Caco-2 (cell line): ENCODE data around the gene OTOG. TPM values are rescaled to one million over a fixed set of nuclear protein-coding genes. Genes with fewer than 3 reads are reported as not detected.

Source experiments
- BruUV-seq: library from RNA; stranded (reverse); fragments of 400-500 nt; replicated peaks from 2 replicates; lab custom pipeline; 2021; lab: Mats Ljungman, UMichigan
- CTCF ChIA-PET: fragments of 300-600 bp; sonication (Branson Sonifier 250); formaldehyde crosslinking; loops from one replicate; lab custom pipeline; 2022; ENCODE audit warnings: antibody characterized with exemption; lab: Charles Lee
- POLR2A ChIA-PET: fragments of 300-600 bp; sonication (Branson Sonifier 250); formaldehyde crosslinking; loops from one replicate; lab custom pipeline; 2022; ENCODE audit warnings: antibody characterized with exemption; lab: Charles Lee
- DNase-seq, 2 experiments: peaks; one replicate each; pipeline versions ENCODE4 v3.0.0 to v3.0.0-alpha.2; 2020 to 2022
- H3K27me3 ChIP-seq: replicated peaks from 2 replicates; pipeline ENCODE4 v1.6.0; 2011; ENCODE audit warnings: low read length; ENCODE audit not compliant: control insufficient read depth, insufficient read depth
- H3K36me3 ChIP-seq: 2 replicates; pipeline ENCODE4 v1.5.1; 2011; ENCODE audit warnings: low read length; ENCODE audit not compliant: control insufficient read depth, insufficient read depth
- H3K4me1 ChIP-seq: fragments of 250-450 bp; sonication (Bioruptor Pico); 2 replicates; pipeline ENCODE4 v1.5.1; 2020; ENCODE audit warnings: mild to moderate bottlenecking
- H3K4me3 ChIP-seq: 2 replicates; pipeline ENCODE4 v1.5.1; 2011; ENCODE audit warnings: low read depth, mild to moderate bottlenecking, control low read depth, low read length
- H3K9me3 ChIP-seq: fragments of 250-450 bp; sonication (Bioruptor Pico); 2 replicates; pipeline ENCODE4 v1.5.1; 2020; ENCODE audit warnings: mild to moderate bottlenecking, moderate library complexity
- H3K27ac Mint-ChIP-seq: one replicate; pipeline ENCODE4 v1.8.0; 2022; ENCODE audit warnings: mixed read lengths; ENCODE audit not compliant: unreplicated experiment
- H3K27me3 Mint-ChIP-seq: one replicate; pipeline ENCODE4 v1.8.0; 2022; ENCODE audit warnings: mixed read lengths; ENCODE audit not compliant: insufficient read depth, unreplicated experiment
- H3K36me3 Mint-ChIP-seq: one replicate; pipeline ENCODE4 v1.8.0; 2022; ENCODE audit warnings: mild to moderate bottlenecking, mixed read lengths; ENCODE audit not compliant: insufficient read depth, unreplicated experiment
- H3K4me1 Mint-ChIP-seq: one replicate; pipeline ENCODE4 v1.8.0; 2022; ENCODE audit warnings: low read depth, mixed read lengths; ENCODE audit not compliant: unreplicated experiment
- H3K4me3 Mint-ChIP-seq: one replicate; pipeline ENCODE4 v1.8.0; 2022; ENCODE audit warnings: mild to moderate bottlenecking, moderate library complexity, mixed read lengths; ENCODE audit not compliant: unreplicated experiment
- H3K9me3 Mint-ChIP-seq: one replicate; pipeline ENCODE4 v1.8.0; 2022; ENCODE audit warnings: mixed read lengths; ENCODE audit not compliant: unreplicated experiment
- CTCF ChIP-seq, 2 experiments: fragments of 200-600 bp in 1 of 2; IDR thresholded peaks; 1 replicate in 1 of 2; 2 replicates in 1 of 2; pipeline versions ENCODE4 v1.5.1 to v1.8.0; 2011 to 2022; ENCODE audit warnings: antibody characterized with exemption in 1 of 2, control low read depth in 1 of 2, inconsistent platforms in 1 of 2, low read depth in 1 of 2, low read length in 1 of 2, mild to moderate bottlenecking in 1 of 2, moderate library complexity in 1 of 2; ENCODE audit not compliant: insufficient read depth in 1 of 2, severe bottlenecking in 1 of 2, unreplicated experiment in 1 of 2
- intact Hi-C: fragments of 100-400 bp; cut with micrococcal nuclease; formaldehyde crosslinking; loops from one replicate; pipeline ENCODE4 v1.10.0; 2022; ENCODE audit not compliant: unreplicated experiment
- total RNA-seq: library from RNA; stranded (reverse); gene quantifications from 2 replicates; pipeline ENCODE4 v1.2.3, GENCODE V29; 2022

The OTOG gene
- total RNA-seq, 1 experiment from 2014 or later, result 0.95 TPM

- BruUV-seq, result no TSS peak
- TF ChIP-seq CTCF (IDR thresholded peaks at IDR 0.05; ENCODE audit: insufficient read depth in 1 of 2, low read depth in 1 of 2, low read length in 1 of 2, severe bottlenecking in 1 of 2, unreplicated experiment in 1 of 2), result no peak
- Mint-ChIP-seq H3K27me3 (peaks cover 27% of the 10 kb centered on the region), H3K27ac (no peak overlapping the region), H3K9me3 (no peaks in the 10 kb centered on the region), H3K36me3 (no peaks in the 10 kb centered on the region), H3K4me3 (no peak overlapping the region), H3K4me1 (no peaks in the 10 kb centered on the region)
- DNase-seq, result no peak
- Histone ChIP-seq H3K36me3 (no peaks in the 10 kb centered on the region), H3K27me3 (peaks cover 2% of the 10 kb centered on the region), H3K4me3 (no peak overlapping the region), H3K4me1 (no peaks in the 10 kb centered on the region), H3K9me3 (no peaks in the 10 kb centered on the region)
- intact Hi-C loops, result no loop called here
- ChIA-PET CTCF (no interaction called here), POLR2A (no interaction called here)
These were observed 61.8 kb downstream of the OTOG start for GRCh38 chr11:17608821-17609220.

GRCh38 chr11:17609291-17610084 lies 62.4 kb downstream of the OTOG start:
- Mint-ChIP-seq H3K27ac (no peak overlapping the region), H3K36me3 (no peaks in the 10 kb centered on the region), H3K27me3 (peaks cover 29% of the 10 kb centered on the region), H3K4me3 (no peak overlapping the region), H3K4me1 (no peaks in the 10 kb centered on the region), H3K9me3 (no peaks in the 10 kb centered on the region)
- Histone ChIP-seq H3K9me3 (no peaks in the 10 kb centered on the region), H3K36me3 (no peaks in the 10 kb centered on the region), H3K4me3 (no peak overlapping the region), H3K4me1 (no peaks in the 10 kb centered on the region), H3K27me3 (peaks cover 2% of the 10 kb centered on the region)
- ChIA-PET CTCF (interaction anchor here (0.5 kb wide), 1 partner anchor 139 kb away, joined by 3 read pairs; no protein-coding TSS in a partner anchor), POLR2A (no interaction called here)
- no peak for DNase-seq
- TF ChIP-seq CTCF (IDR thresholded peaks at IDR 0.05; ENCODE audit: insufficient read depth in 1 of 2, low read depth in 1 of 2, low read length in 1 of 2, severe bottlenecking in 1 of 2, unreplicated experiment in 1 of 2), result no peak
- intact Hi-C loops, result no loop called here
- BruUV-seq, result no TSS peak

GRCh38 chr11:17610085-17610894 lies 63.2 kb downstream of the OTOG start:
- no TSS peak for BruUV-seq
- Histone ChIP-seq H3K9me3 (no peaks in the 10 kb centered on the region), H3K36me3 (no peaks in the 10 kb centered on the region), H3K27me3 (peaks cover 2% of the 10 kb centered on the region), H3K4me1 (no peaks in the 10 kb centered on the region), H3K4me3 (no peak overlapping the region)
- Mint-ChIP-seq H3K4me3 (no peak overlapping the region), H3K4me1 (no peaks in the 10 kb centered on the region), H3K27me3 (peaks cover 31% of the 10 kb centered on the region), H3K36me3 (no peaks in the 10 kb centered on the region), H3K27ac (no peak overlapping the region), H3K9me3 (no peaks in the 10 kb centered on the region)
- TF ChIP-seq CTCF (IDR thresholded peaks at IDR 0.05; ENCODE audit: insufficient read depth in 1 of 2, low read depth in 1 of 2, low read length in 1 of 2, severe bottlenecking in 1 of 2, unreplicated experiment in 1 of 2), result no peak
- no peak for DNase-seq
- CTCF ChIA-PET, result no interaction called here
- POLR2A ChIA-PET, result no interaction called here
- intact Hi-C loops, result no loop called here
